HEK293 (cell line): ENCODE data around the gene DIS3L2.

Experiments
- CTCF ChIP-seq: fragments of 450-650 bp; formaldehyde crosslinking; IDR thresholded peaks from 2 replicates; pipeline ENCODE4 v1.5.1; 2016; ENCODE audit warnings: missing biosample characterization, missing genetic modification characterization
- HOXA7 ChIP-seq: sonication (generic); formaldehyde crosslinking; IDR thresholded peaks from 2 replicates; pipeline ENCODE4 v1.8.1; 2022; ENCODE audit warnings: missing genetic modification reagents, borderline replicate concordance
- KLF1 ChIP-seq: fragments of 450-650 bp; formaldehyde crosslinking; IDR thresholded peaks from 2 replicates; pipeline ENCODE4 v1.5.1; 2016; ENCODE audit warnings: missing biosample characterization, missing genetic modification characterization
- SCRT1 ChIP-seq: fragments of 450-650 bp; formaldehyde crosslinking; IDR thresholded peaks from 2 replicates; pipeline ENCODE4 v1.5.1; 2016; ENCODE audit warnings: missing biosample characterization, missing genetic modification characterization, borderline replicate concordance
- TCF7L2 ChIP-seq: IDR thresholded peaks from 2 replicates; pipeline ENCODE4 v1.6.1; 2011; ENCODE audit warnings: low read depth, mild to moderate bottlenecking, inconsistent platforms, low read length, moderate library complexity, borderline replicate concordance
- ZEB2 ChIP-seq: fragments of 450-650 bp; formaldehyde crosslinking; IDR thresholded peaks from 2 replicates; pipeline ENCODE4 v1.5.1; 2016; ENCODE audit warnings: missing biosample characterization, missing genetic modification characterization
- ZNF280D ChIP-seq: fragments of 450-650 bp; formaldehyde crosslinking; IDR thresholded peaks from 2 replicates; pipeline ENCODE4 v1.5.1; 2016; ENCODE audit warnings: missing biosample characterization, missing genetic modification characterization
- ZNF426 ChIP-seq: fragments of 450-650 bp; formaldehyde crosslinking; IDR thresholded peaks from 2 replicates; pipeline ENCODE4 v1.5.1; 2017; ENCODE audit warnings: missing biosample characterization, missing genetic modification characterization, mild to moderate bottlenecking, inconsistent platforms, moderate library complexity
- ZNF660 ChIP-seq: fragments of 450-650 bp; IDR thresholded peaks from 2 replicates; pipeline ENCODE4 v1.5.1; 2018; ENCODE audit warnings: missing biosample characterization, mild to moderate bottlenecking, missing genetic modification characterization
- ZSCAN5A ChIP-seq: fragments of 450-650 bp; formaldehyde crosslinking; IDR thresholded peaks from 2 replicates; pipeline ENCODE4 v1.5.1; 2016; ENCODE audit warnings: missing biosample characterization, missing genetic modification characterization

GRCh38 chr2:231985823-231986261, 24.3 kb downstream of the DIS3L2 start:
- TF ChIP-seq ZNF280D (tag by site-specific recombination): no peak
- no peak for TF ChIP-seq CTCF (tag by site-specific recombination)
- no peak for TF ChIP-seq HOXA7 (CRISPR knock-in tag)
- no peak for TF ChIP-seq ZEB2 (tag by site-specific recombination)
- TF ChIP-seq ZSCAN5A: no peak
- no peak for TF ChIP-seq TCF7L2
- no peak for TF ChIP-seq KLF1 (tag by site-specific recombination)
- no peak for TF ChIP-seq SCRT1 (tag by site-specific recombination)
- no peak for TF ChIP-seq ZNF426 (tag by site-specific recombination)
- TF ChIP-seq ZNF660: no peak
